ENCODE measurements around the gene MMP24OS.

Gene MMP24OS

DNA sequence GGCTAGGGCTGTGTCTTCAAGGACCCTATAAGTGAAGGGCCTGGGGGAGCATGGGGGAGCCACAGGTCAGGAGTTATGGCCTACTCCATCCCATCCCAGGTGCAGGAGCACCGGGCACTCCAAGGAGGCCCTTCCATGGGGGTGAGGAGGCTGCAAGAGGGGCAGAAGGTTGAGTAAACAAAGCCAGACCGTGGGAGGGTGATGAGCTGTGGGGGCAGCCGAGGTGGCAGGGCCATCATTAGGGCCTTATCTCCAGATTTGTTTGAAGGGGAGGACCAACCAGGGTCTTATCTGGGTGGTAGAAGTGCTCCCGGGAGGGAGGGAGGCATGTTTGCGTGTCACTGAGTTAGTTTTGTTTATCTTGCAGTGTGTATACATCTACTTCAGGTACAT, 16.4 kb upstream of the MMP24OS start:
- H3K4me3 ChIP-seq (ENCODE audit: low read depth, low read length): no peak overlapping the region
- TF ChIP-seq, protein P1, sequence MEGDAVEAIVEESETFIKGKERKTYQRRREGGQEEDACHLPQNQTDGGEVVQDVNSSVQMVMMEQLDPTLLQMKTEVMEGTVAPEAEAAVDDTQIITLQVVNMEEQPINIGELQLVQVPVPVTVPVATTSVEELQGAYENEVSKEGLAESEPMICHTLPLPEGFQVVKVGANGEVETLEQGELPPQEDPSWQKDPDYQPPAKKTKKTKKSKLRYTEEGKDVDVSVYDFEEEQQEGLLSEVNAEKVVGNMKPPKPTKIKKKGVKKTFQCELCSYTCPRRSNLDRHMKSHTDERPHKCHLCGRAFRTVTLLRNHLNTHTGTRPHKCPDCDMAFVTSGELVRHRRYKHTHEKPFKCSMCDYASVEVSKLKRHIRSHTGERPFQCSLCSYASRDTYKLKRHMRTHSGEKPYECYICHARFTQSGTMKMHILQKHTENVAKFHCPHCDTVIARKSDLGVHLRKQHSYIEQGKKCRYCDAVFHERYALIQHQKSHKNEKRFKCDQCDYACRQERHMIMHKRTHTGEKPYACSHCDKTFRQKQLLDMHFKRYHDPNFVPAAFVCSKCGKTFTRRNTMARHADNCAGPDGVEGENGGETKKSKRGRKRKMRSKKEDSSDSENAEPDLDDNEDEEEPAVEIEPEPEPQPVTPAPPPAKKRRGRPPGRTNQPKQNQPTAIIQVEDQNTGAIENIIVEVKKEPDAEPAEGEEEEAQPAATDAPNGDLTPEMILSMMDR (IDR thresholded peaks at IDR 0.05; ENCODE audit: low read depth, low read length): no peak

DNA sequence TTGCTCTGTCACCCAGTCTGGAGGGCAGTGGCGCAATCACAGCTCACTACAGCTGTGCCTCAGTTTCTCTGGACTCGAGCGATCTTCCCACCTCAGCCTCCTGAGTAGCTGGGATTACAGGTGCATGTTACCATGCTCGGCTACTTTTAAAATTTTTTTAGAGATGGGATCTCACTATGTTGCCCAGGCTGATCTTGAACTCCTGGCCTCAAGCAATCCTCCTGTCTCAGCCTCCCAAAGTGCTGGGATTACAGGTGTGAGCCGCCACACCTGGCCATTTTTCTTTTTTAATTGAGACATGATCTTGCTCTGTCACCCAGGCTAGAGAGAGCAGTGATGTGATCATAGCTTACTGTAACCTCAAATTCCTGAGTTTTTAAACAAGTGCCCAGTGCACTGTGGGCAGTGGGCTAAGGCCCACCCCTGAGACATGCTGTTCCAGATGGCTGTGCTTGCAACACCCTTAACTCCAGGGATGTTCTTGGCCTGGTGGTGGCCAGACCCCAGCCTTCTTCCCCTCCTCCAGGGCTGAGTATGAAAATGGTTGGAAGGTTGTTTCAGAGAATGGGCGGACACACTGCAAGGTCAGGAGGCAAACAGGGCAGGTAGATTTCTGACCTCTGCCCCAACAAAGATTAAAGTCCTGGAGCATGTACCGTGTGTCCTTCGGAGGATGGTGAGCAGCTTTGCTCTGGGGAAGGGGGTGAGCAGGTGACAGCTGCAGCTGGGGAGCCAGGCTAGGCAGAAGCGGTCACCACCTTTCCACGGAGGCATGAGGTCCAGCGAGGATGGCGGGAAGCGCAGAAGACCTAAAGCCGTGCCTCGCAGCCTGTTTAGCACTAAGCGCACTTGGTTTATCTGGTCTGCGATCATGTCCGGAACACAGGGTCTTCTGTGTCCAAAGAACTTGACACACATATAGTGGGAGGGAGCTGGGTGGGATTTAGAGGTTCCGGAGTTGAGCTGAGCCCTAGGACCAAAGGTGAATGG, 15.7 kb upstream of the MMP24OS start:
- TF ChIP-seq, protein P1 (IDR thresholded peaks at IDR 0.05; ENCODE audit: low read depth, low read length): no peak

DNA sequence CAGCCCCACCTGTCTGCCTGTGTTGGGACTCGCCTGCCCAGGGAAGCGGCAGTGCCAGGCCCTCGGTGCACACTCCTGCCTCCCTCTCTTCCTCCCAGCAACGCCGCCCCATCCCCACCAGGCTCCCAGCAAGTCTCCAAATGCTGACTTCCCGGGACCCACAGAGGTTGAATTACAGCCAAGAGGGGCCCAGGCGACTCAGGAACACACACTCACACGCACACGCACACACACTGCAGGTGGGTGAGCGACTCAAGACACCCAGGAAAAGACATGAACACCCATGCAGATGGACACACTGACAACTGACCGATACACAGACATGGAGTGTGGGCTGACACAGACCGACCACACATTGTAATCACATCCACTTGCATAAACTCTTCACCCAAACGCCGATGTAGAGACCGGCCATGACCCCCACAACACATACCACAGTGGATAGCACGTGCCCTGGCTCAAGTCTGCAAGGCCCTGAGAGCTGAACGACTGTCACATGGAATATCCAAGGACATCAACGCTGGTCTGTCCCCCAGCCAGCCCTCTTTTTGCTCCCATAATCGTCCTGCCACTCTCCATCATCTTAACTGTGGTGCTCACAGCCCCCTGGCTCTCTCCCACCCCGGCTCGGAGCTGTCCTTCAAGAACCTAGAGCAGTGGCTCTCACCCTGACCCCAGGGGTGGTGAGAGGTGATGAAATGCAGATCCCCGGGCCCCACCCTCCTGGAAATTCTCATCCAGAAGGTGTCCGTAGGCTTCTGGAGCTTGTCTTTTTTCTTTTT, 14.8 kb upstream of the MMP24OS start:
- TF ChIP-seq, protein P1 (IDR thresholded peaks at IDR 0.05; ENCODE audit: low read depth, low read length): no peak
- H3K4me3 ChIP-seq (ENCODE audit: low read depth, low read length): no peak overlapping the region

More for the DNA sequence above, 15.7 kb upstream of the MMP24OS start:
- no peak overlapping the region for H3K4me3 ChIP-seq (ENCODE audit: low read depth, low read length)

DNA sequence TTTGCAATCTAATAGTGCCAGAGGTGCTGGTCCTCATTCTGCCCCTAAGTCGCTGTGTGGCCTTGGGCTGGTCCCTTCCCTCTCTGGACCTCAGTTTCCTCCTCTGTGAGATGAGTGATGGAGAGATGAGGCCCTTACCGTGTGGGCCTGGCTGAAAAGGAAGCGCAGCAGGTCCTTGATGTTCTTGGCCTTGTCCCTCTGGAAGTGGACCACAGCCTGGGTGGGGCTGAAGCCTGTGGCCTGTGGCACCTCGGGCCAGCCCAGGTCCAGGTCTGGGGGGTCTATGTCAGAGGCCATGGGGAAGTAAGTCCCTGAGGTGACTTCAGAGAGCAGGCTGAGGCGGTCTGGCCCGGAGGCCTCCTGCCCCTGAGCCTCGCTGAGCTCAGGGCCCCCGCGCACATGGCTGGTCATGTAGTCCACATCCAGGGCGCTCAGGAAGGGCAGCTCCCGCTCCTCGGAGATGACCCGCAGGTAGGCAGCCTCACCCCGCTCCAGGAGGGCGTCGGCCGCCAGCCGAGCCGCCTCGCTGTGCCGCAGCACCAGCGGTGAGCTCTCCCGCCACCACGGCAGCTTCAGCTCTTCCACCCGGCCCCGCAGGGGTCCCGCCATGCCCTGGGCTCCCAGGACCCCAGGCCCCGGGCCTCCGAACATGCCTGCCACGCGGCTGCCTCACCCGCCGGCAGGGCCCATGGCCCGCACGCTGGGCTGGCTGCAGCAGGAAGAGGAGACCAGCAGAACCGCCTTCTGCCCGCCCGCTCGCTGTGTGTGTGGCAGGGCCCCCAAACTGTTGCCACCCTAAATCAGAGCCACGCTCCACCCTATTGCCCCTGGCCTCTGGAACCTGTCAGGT, 14.0 kb upstream of the MMP24OS start, which contains the start of gene FAM83C:
TSS of gene FAM83C (minus strand) at position 772 of the 850 bp plus-strand sequence. CDS start at position 651, 121 bp downstream.
- TF ChIP-seq, protein P1 (IDR thresholded peaks at IDR 0.05; ENCODE audit: low read depth, low read length): no peak
- H3K4me3 ChIP-seq (ENCODE audit: low read depth, low read length): no peak within 1 kb of the TSS

DNA sequence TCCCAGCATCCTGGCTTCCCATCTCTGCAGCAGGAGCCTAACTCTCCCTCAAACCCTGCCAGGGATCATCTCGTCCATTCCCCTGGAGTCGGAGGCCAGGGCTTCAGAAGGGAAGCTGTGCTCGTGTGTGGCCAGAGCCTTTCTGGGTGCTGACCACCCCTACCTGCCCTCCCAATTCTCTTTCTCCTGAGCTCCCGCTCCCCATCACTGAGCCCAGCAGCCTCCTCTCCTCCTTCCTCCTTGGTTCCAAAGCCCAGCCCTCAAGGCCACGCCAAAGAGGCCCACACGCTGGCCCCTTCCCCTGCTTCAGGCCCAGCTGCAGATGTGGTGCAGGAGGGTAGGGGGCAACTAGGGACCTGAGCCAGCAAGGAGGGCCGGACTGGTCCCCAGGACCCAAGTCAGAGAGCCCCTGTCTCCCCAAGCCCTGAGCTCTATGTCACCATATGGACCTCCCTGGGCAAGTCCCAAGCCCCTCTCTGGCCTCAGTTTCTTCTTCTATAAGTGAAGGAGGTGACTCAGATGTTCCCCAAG, 13.0 kb upstream of the MMP24OS start:
- no peak overlapping the region for H3K4me3 ChIP-seq (ENCODE audit: low read depth, low read length)
- TF ChIP-seq, protein P1 (IDR thresholded peaks at IDR 0.05; ENCODE audit: low read depth, low read length): no peak

DNA sequence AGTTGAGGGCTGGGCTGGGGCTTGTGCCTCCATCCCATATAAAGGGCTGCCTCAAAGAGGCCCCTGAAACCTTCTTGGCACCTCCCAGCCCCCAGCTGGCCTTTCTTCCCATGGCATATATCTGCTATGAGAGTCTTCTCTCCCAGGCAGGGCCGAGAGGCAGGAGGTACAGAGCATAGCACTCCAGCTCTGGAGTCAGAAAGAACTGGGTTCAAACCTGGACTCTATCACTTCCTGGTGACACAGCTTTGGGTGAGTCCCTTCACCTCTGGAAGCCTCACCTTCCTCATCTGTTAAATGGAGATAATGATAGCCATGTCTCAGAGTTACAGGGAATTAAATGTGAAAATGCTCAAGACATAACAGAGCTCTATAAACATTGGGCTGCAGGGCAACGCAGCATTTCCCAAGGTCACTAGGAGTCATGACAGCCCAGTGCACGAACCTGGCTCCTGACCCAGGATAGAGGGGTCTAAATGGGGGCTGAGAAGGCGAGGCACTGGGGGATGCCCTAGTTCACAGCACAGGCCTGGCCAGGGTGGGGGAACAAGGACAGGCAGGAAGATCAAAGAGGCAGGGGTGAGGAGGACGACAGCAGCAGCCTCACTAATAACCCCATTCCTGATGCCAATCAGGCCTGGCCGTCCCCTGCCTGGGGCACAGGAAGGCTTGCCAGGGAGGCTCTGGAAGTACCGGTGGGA, 12.4 kb upstream of the MMP24OS start:
- TF ChIP-seq, protein P1 (IDR thresholded peaks at IDR 0.05; ENCODE audit: low read depth, low read length): no peak
- no peak overlapping the region for H3K4me3 ChIP-seq (ENCODE audit: low read depth, low read length)
